Hippocampal formation (tissue), 2 donors: ENCODE measurements around the gene SKI.
A peak's percentile ranks its signal among the peaks of the same experiment; 100 is the strongest.

Experiments used
- DNase-seq, 2 donors: peaks; one replicate each; lab custom pipeline; 2025; lab: John Stamatoyannopoulos, UW

SKI gene

GRCh38 chr1:2306151-2306978, 78.2 kb downstream of the SKI start:
- DNase-seq = no peak

GRCh38 chr1:2307064-2307605, 79.0 kb downstream of the SKI start:
- no peak for DNase-seq

GRCh38 chr1:2307972-2308371, 79.9 kb downstream of the SKI start:
- DNase-seq = no peak

GRCh38 chr1:2308844-2309243, 80.7 kb downstream of the SKI start:
- no peak for DNase-seq

GRCh38 chr1:2310332-2311183, 82.4 kb downstream of the SKI start:
- no peak for DNase-seq

GRCh38 chr1:2311184-2312032, 83.3 kb downstream of the SKI start:
- DNase-seq = peak in 1 of 2 donors; percentile 12

GRCh38 chr1:2312160-2312514, 84.0 kb downstream of the SKI start:
- no peak for DNase-seq

GRCh38 chr1:2312515-2313301, 84.6 kb downstream of the SKI start:
- no peak for DNase-seq

GRCh38 chr1:2313651-2314261, 85.6 kb downstream of the SKI start:
- DNase-seq = no peak

GRCh38 chr1:2314273-2314802, 86.2 kb downstream of the SKI start:
- no peak for DNase-seq

GRCh38 chr1:2314803-2315673, 86.9 kb downstream of the SKI start:
- DNase-seq = no peak

GRCh38 chr1:2315674-2316450, 87.7 kb downstream of the SKI start:
- DNase-seq = no peak

GRCh38 chr1:2316451-2316961, 88.4 kb downstream of the SKI start:
- DNase-seq = no peak

- DNase-seq = no peak
Observed at GRCh38 chr1:2317230-2318065, 89.3 kb downstream of the SKI start.

GRCh38 chr1:2318314-2319278, 90.5 kb downstream of the SKI start:
- DNase-seq = no peak

GRCh38 chr1:2319291-2319690, 91.2 kb downstream of the SKI start:
- DNase-seq = no peak
